ENCODE data around the gene MTCH1. TPM values are rescaled to one million over a fixed set of nuclear protein-coding genes. Genes with fewer than 3 reads are reported as not detected.

Gene MTCH1
- total and polyA plus RNA-seq, 7 donors: 141 to 198 (median 163) TPM

- DNase-seq: no peak
- H3K4me1 ChIP-seq: peaks cover 0 to 13% (median 5%) of the 10 kb centered on the region in 4 donors
- no peaks in the 10 kb centered on the region for H3K9me3 ChIP-seq
- peak overlapping the region in 1 of 4 donors; percentile 47 for H3K27ac ChIP-seq
- H3K4me3 ChIP-seq: no peak overlapping the region
- WGBS, 2 donors: 83% methylated on average over 14 of the region's 14 CpGs
- intact Hi-C loops (cut with DNase I): no loop called here
- TF ChIP-seq CTCF (IDR thresholded peaks at IDR 0.05): no peak
- no peak for TF ChIP-seq EP300 (IDR thresholded peaks at IDR 0.05)
- no peak for TF ChIP-seq POLR2AphosphoS5 (IDR thresholded peaks at IDR 0.05)
- no peak for TF ChIP-seq POLR2A (IDR thresholded peaks at IDR 0.05)
- H3K27me3 ChIP-seq: no peaks in the 10 kb centered on the region
- peaks cover 86 to 100% (median 95%) of the 10 kb centered on the region in 4 donors for H3K36me3 ChIP-seq
These were observed 13.9 kb downstream of the MTCH1 start for GRCh38 chr6:36971921-36972673.

GRCh38 chr6:36970892-36971842, 14.8 kb downstream of the MTCH1 start:
- 90 to 92% methylated on average over 17 of the region's 17 CpGs for WGBS, 2 donors
- Histone ChIP-seq H3K27me3 (no peaks in the 10 kb centered on the region), H3K9me3 (no peaks in the 10 kb centered on the region), H3K36me3 (peaks cover 77 to 99% (median 88%) of the 10 kb centered on the region in 4 donors), H3K27ac (no peak overlapping the region), H3K4me1 (peaks cover 0 to 13% (median 5%) of the 10 kb centered on the region in 4 donors), H3K4me3 (no peak overlapping the region)
- intact Hi-C loops (cut with DNase I): no loop called here
- no peak for DNase-seq
- no peak for TF ChIP-seq POLR2A (IDR thresholded peaks at IDR 0.05)
- TF ChIP-seq CTCF (IDR thresholded peaks at IDR 0.05): no peak
- no peak for TF ChIP-seq POLR2AphosphoS5 (IDR thresholded peaks at IDR 0.05)
- no peak for TF ChIP-seq EP300 (IDR thresholded peaks at IDR 0.05)

- Histone ChIP-seq H3K4me3 (no peak overlapping the region), H3K4me1 (peaks cover 0 to 13% (median 5%) of the 10 kb centered on the region in 4 donors), H3K27ac (no peak overlapping the region), H3K27me3 (no peaks in the 10 kb centered on the region), H3K36me3 (peaks cover 69 to 90% (median 79%) of the 10 kb centered on the region in 4 donors), H3K9me3 (no peaks in the 10 kb centered on the region)
- TF ChIP-seq POLR2AphosphoS5 (IDR thresholded peaks at IDR 0.05): no peak
- no peak for TF ChIP-seq EP300 (IDR thresholded peaks at IDR 0.05)
- no peak for TF ChIP-seq POLR2A (IDR thresholded peaks at IDR 0.05)
- TF ChIP-seq CTCF (IDR thresholded peaks at IDR 0.05): no peak
- DNase-seq: no peak
- intact Hi-C loops (cut with DNase I): no loop called here
- WGBS, 2 donors: 91 to 94% methylated on average over 17 of the region's 17 CpGs
These were observed 15.8 kb downstream of the MTCH1 start for GRCh38 chr6:36969988-36970891.

GRCh38 chr6:36969240-36969691, 16.7 kb downstream of the MTCH1 start:
- peak; percentile 58 for DNase-seq
- Histone ChIP-seq H3K9me3 (no peaks in the 10 kb centered on the region), H3K4me1 (peaks cover 0 to 15% (median 6%) of the 10 kb centered on the region in 4 donors), H3K27me3 (no peaks in the 10 kb centered on the region), H3K27ac (peak overlapping the region in 1 of 4 donors; percentile 2), H3K36me3 (peaks cover 59 to 80% (median 69%) of the 10 kb centered on the region in 4 donors), H3K4me3 (no peak overlapping the region)
- intact Hi-C loops (cut with DNase I): no loop called here
- TF ChIP-seq POLR2A (IDR thresholded peaks at IDR 0.05): no peak
- TF ChIP-seq CTCF (IDR thresholded peaks at IDR 0.05): no peak
- no peak for TF ChIP-seq EP300 (IDR thresholded peaks at IDR 0.05)
- no peak for TF ChIP-seq POLR2AphosphoS5 (IDR thresholded peaks at IDR 0.05)
- 69 to 86% methylated on average over 14 of the region's 14 CpGs for WGBS, 2 donors

All from sigmoid colon (tissue), 7 donors.